Small intestine (tissue), 7 donors: ENCODE results near the gene ASPG. TPM values are rescaled to one million over a fixed set of nuclear protein-coding genes. Genes with fewer than 3 reads are reported as not detected.

Source experiments
- DNase-seq, 2 donors: peaks; one replicate each; pipeline versions ENCODE4 v3.0.0 to v3.0.0-alpha.2; 2013
- FAIRE-seq: peaks from 2 replicates; lab custom pipeline; 2012; peaks lifted over from hg19 to GRCh38; lab: Jason Lieb, UNC
- H3K27ac ChIP-seq, 3 donors: one replicate each; pipeline ENCODE4 v1.5.1; 2013; ENCODE audit warnings: low read length in 2 of 3, mild to moderate bottlenecking in 2 of 3, control low read depth in 1 of 3, inconsistent platforms in 1 of 3, low read depth in 1 of 3, moderate library complexity in 1 of 3
- H3K27me3 ChIP-seq, 3 donors: one replicate each; pipeline ENCODE4 v1.6.1; 2013; ENCODE audit warnings: low read length in 3 of 3, inconsistent platforms in 1 of 3; ENCODE audit not compliant: control insufficient read depth in 3 of 3, insufficient read depth in 3 of 3
- H3K36me3 ChIP-seq, 3 donors: one replicate each; pipeline ENCODE4 v1.6.1; 2013; ENCODE audit warnings: low read length in 3 of 3, inconsistent platforms in 1 of 3, low read depth in 1 of 3, mild to moderate bottlenecking in 1 of 3, moderate library complexity in 1 of 3; ENCODE audit not compliant: control insufficient read depth in 3 of 3, insufficient read depth in 2 of 3
- H3K4me1 ChIP-seq, 3 donors: one replicate each; pipeline ENCODE4 v1.6.1; 2013; ENCODE audit warnings: low read length in 2 of 3, inconsistent platforms in 1 of 3, low read depth in 1 of 3, mild to moderate bottlenecking in 1 of 3, moderate library complexity in 1 of 3; ENCODE audit not compliant: control insufficient read depth in 3 of 3, insufficient read depth in 2 of 3
- H3K4me3 ChIP-seq, 3 donors: one replicate each; pipeline ENCODE4 v1.5.1; 2013; ENCODE audit warnings: low read length in 3 of 3, control low read depth in 1 of 3, inconsistent platforms in 1 of 3, low read depth in 1 of 3, mild to moderate bottlenecking in 1 of 3, moderate library complexity in 1 of 3
- H3K9me3 ChIP-seq, 2 donors: one replicate each; pipeline ENCODE4 v1.6.1; 2013; ENCODE audit warnings: low read depth in 1 of 2, low read length in 1 of 2; ENCODE audit not compliant: control insufficient read depth in 2 of 2, insufficient read depth in 1 of 2
- WGBS, 3 donors: extraction: QIAGEN DNeasy Blood & Tissue Kit; methylation state at CpG; one replicate each; pipeline ENCODE4 v1.1.7; 2013; 5-methylcytosine and 5-hydroxymethylcytosine counted together
- polyA plus RNA-seq, 4 donors: library from polyadenylated mRNA; stranded (reverse) in 3 of 4; unstranded in 1 of 4; fragments of 200-250 nt in 3 of 4; fragments of 120-200 nt in 1 of 4; gene quantifications; one replicate each; pipeline versions ENCODE4 v1.2.1 to v1.2.3, GENCODE V29; 2013
- donor health status: healthy with polysubstance abuse.
- donor health status: control.
- donor health status: control.
- donor health status: Bipolar disorder and iron deficiency.
- donor health status: healthy.

Gene ASPG
- polyA plus RNA-seq, 4 donors, result 0.43 to 16.7 (median 2.3) TPM

DNA sequence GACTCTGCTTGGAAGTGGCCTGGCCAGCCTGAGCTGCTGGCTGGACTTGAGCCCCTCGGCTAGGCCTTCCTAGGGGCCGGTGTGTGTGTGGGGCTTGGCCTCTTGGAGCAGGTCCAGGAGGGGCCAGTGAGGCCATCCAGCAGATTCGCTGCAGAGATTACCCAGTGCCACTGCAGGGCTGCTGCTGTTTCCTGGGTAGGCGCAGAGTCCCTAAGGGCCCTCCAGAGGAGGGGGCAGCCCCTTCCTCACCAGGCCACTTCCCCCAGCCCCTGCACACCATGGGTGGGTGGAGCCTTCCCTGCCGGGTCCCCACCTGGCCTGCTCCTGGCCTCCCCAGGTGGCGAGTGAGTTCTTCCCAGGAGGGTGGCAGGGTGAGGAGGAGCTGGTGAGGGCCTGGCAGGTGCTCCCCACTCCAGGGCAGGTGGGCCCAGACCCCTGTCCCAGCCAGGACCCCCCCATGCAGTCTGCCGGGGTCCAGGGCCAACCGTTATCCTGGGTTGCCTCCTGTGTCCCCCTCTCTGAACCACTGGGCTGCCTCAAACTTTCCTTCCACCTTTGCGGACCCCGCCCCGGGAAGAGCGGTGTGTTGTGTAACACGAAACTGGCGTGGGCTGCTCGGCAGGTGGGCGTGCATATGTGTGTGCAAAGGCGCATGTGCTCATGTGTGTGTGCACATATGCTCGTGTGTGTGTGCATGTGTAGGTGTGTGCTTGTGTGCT is 25.1 kb downstream of the ASPG start:
- Histone ChIP-seq H3K9me3 (no peaks in the 10 kb centered on the region), H3K27me3 (peaks cover 0 to 2% (median 0%) of the 10 kb centered on the region in 3 donors), H3K4me3 (no peak overlapping the region), H3K36me3 (no peaks in the 10 kb centered on the region), H3K4me1 (no peaks in the 10 kb centered on the region), H3K27ac (no peak overlapping the region)
- no peak for FAIRE-seq
- no peak for DNase-seq
- WGBS, 3 donors, result 16 to 51% (median 33%) methylated on average over 17 to 18 of the region's 18 CpGs

DNA sequence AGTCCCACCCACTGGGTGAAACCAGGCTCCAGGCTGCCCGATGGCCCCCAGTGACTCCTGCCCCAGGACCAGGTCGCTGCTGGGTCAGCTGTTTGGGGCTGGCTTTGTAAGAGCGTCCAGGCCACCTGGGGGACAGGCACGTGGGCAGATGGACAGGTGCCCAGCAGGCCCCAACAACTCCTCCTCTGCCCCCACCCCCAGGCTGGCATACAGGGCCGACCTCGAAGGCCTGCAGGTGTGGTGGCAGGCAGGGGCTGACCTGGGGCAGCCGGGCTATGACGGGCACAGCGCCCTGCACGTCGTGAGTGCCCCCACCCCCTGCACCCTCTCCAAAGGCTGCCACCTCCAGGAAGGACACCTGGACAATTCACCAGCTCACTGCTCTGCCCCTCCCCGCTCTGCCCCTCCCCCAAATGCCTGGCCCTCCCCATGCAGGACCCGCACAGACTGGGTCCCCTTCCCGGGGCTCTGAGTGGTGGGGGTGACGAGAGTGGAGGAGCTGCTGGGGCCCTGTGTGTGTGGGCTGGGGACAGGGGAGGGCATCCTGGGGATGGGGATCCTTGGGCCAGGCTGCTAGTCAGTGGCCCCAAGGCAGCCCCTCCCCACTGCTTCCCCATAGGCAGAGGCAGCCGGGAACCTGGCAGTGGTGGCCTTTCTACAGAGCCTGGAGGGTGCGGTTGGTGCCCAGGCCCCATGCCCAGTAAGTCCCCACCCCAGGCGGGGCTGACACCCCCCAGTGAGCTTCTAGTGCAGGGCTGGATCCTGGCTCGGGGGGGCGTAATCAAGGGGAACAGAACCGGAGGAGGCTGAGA is 26.0 kb downstream of the ASPG start:
- FAIRE-seq (no peak), DNase-seq (no peak)
- Histone ChIP-seq H3K4me1 (no peaks in the 10 kb centered on the region), H3K36me3 (no peaks in the 10 kb centered on the region), H3K9me3 (no peaks in the 10 kb centered on the region), H3K27me3 (peaks cover 0 to 3% (median 2%) of the 10 kb centered on the region in 3 donors), H3K4me3 (no peak overlapping the region), H3K27ac (no peak overlapping the region)
- WGBS, 3 donors, result 19 to 60% (median 40%) methylated on average over 18 to 21 of the region's 21 CpGs

DNA sequence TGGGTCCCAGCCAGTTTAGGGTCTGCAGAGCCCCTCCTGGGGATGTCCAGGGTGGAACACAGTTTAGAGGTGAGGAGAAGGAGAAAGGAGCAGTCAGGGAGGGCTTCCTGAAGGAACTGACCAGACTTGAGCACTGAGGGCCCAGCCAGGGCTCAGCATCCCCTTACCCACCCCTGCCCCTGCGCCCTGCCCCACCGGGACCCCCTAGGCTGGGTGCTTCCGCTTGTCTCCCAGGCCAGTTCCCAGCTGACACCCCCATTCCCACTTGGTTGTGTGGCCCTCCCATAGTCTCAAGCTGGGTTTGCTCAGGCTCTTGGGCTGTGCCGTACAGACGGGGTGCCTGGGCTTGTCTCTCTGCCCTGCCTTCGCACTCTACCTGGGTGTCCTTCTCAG is 26.6 kb downstream of the ASPG start:
- no peaks in the 10 kb centered on the region for H3K9me3 ChIP-seq
- no peak overlapping the region for H3K4me3 ChIP-seq
- H3K27ac ChIP-seq, result no peak overlapping the region
- FAIRE-seq (no peak), DNase-seq (no peak)
- H3K27me3 ChIP-seq, result peaks cover 0 to 4% (median 2%) of the 10 kb centered on the region in 3 donors
- no peaks in the 10 kb centered on the region for H3K36me3 ChIP-seq
- WGBS, 3 donors, result 46 to 84% (median 62%) methylated on average over 6 of the region's 6 CpGs
- H3K4me1 ChIP-seq, result no peaks in the 10 kb centered on the region

DNA sequence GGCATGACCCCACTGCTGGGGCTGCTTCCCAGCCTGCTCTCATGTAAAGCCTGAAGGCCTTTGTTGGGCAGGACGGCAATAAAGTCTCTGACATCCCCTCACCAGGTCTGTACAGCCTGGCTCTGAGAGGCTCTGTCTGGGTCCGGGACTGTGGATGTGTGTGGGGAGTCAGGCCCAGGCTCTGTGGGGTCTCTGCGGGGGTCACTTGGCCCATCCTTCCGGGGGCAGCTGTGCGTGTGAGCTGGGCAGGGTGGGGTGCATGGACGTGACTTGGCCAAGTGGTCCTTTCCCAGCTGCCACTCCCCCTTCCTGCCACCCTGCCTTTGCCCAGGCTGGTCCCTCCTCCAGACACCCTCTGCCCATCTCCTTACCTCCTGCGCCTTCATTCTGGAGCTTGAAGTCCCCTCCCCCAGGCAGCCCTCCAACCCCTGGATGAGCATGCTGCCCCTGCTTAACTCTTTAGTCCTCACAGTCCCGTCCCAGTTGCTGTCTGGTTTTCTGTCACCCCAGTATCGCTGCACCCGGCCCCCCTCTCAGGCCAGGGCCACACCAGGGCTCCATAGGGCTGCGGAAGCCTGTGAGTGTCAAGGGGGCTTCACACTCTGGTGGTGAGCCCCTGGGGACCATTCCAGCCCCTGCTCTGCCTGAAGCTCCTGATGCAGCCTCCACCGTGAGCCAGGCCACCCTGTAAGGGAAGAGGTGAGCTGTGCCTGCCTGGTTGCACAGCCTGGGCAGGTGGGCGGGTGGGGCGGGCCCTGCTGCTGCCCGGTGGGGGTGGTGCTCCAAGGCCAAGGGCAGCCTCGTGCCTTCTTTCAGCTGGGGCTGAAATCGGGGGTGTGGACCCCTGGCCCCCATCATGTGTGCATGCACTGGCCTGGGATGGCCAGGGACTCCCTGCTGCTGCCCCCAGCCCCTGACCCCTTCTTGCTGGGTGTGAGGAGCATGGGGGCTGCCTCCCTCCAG is 27.4 kb downstream of the ASPG start:
- WGBS, 3 donors, result 34 to 60% (median 46%) methylated on average over 15 to 17 of the region's 17 CpGs
- Histone ChIP-seq H3K4me1 (peaks cover 0 to 3% (median 0%) of the 10 kb centered on the region in 3 donors), H3K27me3 (peaks cover 0 to 8% (median 2%) of the 10 kb centered on the region in 3 donors), H3K27ac (no peak overlapping the region), H3K9me3 (no peaks in the 10 kb centered on the region), H3K4me3 (no peak overlapping the region), H3K36me3 (no peaks in the 10 kb centered on the region)
- no peak for DNase-seq
- FAIRE-seq, result no peak

DNA sequence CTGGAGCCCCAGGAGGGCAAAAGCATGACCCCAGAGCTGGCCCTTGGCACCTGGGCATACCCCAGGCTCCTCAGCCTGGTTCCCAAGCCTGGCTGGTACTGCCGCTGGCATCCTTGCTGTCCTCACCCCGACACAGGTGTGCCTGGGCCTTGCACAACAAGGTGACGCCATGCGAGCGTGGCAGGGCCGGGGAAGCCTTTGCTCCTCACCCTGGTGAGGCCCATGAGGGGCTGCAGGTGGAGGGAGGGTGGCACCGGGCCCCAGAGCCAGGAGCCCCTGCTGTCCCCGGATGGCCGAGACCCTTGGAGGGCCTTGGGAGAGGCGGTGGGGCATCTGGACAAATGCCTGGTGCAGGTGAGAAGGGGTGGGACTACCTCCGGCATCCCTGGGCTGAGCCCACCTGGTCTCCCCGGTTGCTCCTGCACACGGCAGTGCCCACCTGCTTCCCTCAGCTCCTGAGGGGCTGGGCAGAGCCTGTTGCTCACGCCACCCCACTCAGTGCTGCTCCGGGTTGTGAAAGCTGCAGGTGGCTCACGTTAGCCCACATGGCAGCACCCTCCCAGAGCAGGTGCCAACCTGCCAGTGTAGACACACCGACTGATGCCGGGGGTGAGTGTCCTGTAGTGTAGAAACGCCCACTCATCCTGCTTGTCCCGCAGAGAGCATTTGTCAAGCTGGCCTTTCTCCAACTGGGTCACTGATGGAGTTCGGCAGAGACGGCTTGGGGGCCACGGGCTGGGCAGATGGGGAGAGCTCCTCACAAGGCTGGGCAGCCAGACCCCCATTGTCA is 28.3 kb downstream of the ASPG start:
- no peak for FAIRE-seq
- DNase-seq, result no peak
- no peak overlapping the region for H3K27ac ChIP-seq
- no peaks in the 10 kb centered on the region for H3K36me3 ChIP-seq
- 28 to 61% (median 39%) methylated on average over 23 of the region's 23 CpGs for WGBS, 3 donors
- peaks cover 0 to 4% (median 0%) of the 10 kb centered on the region in 3 donors for H3K4me1 ChIP-seq
- peaks cover 0 to 15% (median 2%) of the 10 kb centered on the region in 3 donors for H3K27me3 ChIP-seq
- no peak overlapping the region for H3K4me3 ChIP-seq
- no peaks in the 10 kb centered on the region for H3K9me3 ChIP-seq

DNA sequence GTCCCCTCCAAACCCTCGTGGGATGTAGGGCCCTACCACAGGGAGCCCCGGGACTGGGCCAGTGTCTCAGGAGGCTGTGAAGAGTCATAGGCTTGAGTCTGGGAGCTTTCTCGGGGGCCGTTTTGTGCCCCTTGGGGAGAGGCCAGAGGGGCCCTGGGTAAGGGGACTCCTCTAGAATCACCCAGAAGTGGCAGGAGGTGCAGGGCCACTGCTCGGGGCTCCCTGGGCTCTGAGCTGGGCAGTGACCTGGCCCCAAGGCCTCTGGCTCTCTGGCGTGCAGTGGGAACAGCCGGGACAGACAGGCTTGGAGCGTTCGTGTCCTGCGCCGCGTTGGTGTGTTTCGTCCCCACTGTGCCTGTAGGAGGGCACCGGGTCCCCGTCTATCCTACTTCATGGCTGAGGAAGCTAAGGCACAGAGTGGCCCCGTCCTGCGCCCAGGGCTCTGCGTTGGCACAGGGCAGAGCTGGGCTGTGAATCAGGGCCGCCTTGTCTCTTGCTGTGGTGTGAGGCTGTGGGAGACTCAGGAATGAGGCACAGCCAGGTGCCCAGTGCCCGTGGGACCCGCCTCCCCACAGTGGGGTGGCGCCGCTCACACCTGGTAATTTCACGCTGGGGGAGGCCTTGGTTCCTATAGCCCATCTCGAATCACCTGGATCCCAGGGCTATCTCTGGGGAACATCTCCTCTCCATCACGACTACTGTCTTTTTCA is 29.1 kb downstream of the ASPG start:
- no peaks in the 10 kb centered on the region for H3K36me3 ChIP-seq
- H3K4me3 ChIP-seq, result no peak overlapping the region
- H3K9me3 ChIP-seq, result no peaks in the 10 kb centered on the region
- H3K27me3 ChIP-seq, result peaks cover 0 to 22% (median 2%) of the 10 kb centered on the region in 3 donors
- FAIRE-seq (no peak), DNase-seq (no peak)
- 72 to 81% (median 78%) methylated on average over 26 of the region's 26 CpGs for WGBS, 3 donors
- H3K27ac ChIP-seq, result no peak overlapping the region
- peaks cover 0 to 4% (median 0%) of the 10 kb centered on the region in 3 donors for H3K4me1 ChIP-seq

DNA sequence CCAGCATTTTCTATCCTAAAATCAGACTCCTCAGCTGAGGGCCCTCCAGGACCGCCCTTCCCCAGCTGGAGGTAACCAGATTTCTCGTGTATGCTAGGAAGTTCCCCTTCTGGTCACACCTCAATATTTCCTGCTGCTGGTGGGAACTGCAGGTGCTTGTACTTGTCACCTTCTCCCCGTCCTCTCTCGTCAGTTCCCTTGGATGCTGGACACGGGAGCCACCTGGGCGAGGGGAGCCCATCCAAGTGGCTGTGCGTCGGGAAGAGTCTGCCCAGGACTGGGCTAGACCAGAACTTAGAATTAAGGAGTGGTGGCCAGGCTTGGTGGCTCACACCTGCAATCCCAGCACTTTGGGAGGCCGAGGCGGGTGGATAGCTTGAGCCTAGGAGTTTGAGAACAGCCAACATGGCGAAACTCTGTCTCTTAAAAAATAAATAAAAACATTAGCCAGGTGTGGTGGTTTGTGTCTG is 29.7 kb downstream of the ASPG start:
- Histone ChIP-seq H3K36me3 (no peaks in the 10 kb centered on the region), H3K9me3 (no peaks in the 10 kb centered on the region), H3K4me3 (no peak overlapping the region), H3K4me1 (peaks cover 0 to 4% (median 0%) of the 10 kb centered on the region in 3 donors), H3K27me3 (peaks cover 0 to 27% (median 2%) of the 10 kb centered on the region in 3 donors), H3K27ac (no peak overlapping the region)
- FAIRE-seq (no peak), DNase-seq (no peak)
- WGBS, 3 donors, result 81 to 84% (median 83%) methylated on average over 11 of the region's 11 CpGs
